HepG2 (cell line): ENCODE data around the gene FITM1. TPM values are rescaled to one million over a fixed set of nuclear protein-coding genes. Genes with fewer than 3 reads are reported as not detected.

Experiments used
- ATF7 ChIP-seq, 2 experiments: fragments of 450-650 bp in 1 of 2; sonication (generic) in 1 of 2; formaldehyde crosslinking in 1 of 2; IDR thresholded peaks; 2 replicates each; pipeline versions ENCODE4 v1.4.0 to v1.6.1; 2016 to 2020; ENCODE audit warnings: antibody characterized with exemption in 1 of 2, mild to moderate bottlenecking in 1 of 2, missing genetic modification reagents in 1 of 2
- LRRFIP1 ChIP-seq: sonication (generic); formaldehyde crosslinking; conservative IDR thresholded peaks from 2 replicates; pipeline ENCODE4 v1.4.0; 2020; ENCODE audit warnings: missing genetic modification reagents
- MAFK ChIP-seq, 2 experiments: IDR thresholded peaks in 1 of 2; conservative IDR thresholded peaks in 1 of 2; 2 replicates each; pipeline ENCODE4 v1.6.1; 2011; ENCODE audit warnings: improper control_type of control experiment in 2 of 2, low read length in 2 of 2
- NCOA1 ChIP-seq: sonication (generic); formaldehyde crosslinking; IDR thresholded peaks from 2 replicates; pipeline ENCODE4 v1.9.0; 2021; ENCODE audit warnings: missing genetic modification reagents
- PAWR ChIP-seq: sonication (generic); formaldehyde crosslinking; IDR thresholded peaks from 2 replicates; pipeline ENCODE4 v1.4.0; 2020; ENCODE audit warnings: missing genetic modification reagents, mild to moderate bottlenecking, borderline replicate concordance
- PCBP2 ChIP-seq: fragments of 200-400 bp; formaldehyde crosslinking; optimal IDR thresholded peaks from 2 replicates; pipeline ENCODE3; 2018; ENCODE audit warnings: low read length, low read depth; ENCODE audit not compliant: poor library complexity, severe bottlenecking
- PITX1 ChIP-seq: sonication (generic); formaldehyde crosslinking; IDR thresholded peaks from 2 replicates; pipeline ENCODE4 v1.5.1; 2020; ENCODE audit warnings: mild to moderate bottlenecking, missing genetic modification reagents
- POGK ChIP-seq: sonication (generic); formaldehyde crosslinking; conservative IDR thresholded peaks from 2 replicates; pipeline ENCODE4 v1.8.0; 2022; ENCODE audit warnings: mild to moderate bottlenecking, moderate library complexity, missing genetic modification reagents
- SALL1 ChIP-seq: sonication (generic); formaldehyde crosslinking; IDR thresholded peaks from 2 replicates; pipeline ENCODE4 v1.8.0; 2022; ENCODE audit warnings: mild to moderate bottlenecking, missing genetic modification reagents
- SIN3A ChIP-seq: IDR thresholded peaks from 2 replicates; pipeline ENCODE4 v1.6.1; 2011; ENCODE audit warnings: low read depth, mild to moderate bottlenecking, control low read depth, low read length, borderline replicate concordance
- ZBED4 ChIP-seq: sonication (generic); formaldehyde crosslinking; IDR thresholded peaks from 2 replicates; pipeline ENCODE4 v1.4.0; 2020; ENCODE audit warnings: missing genetic modification reagents, borderline replicate concordance
- ZNF34 ChIP-seq: sonication (generic); formaldehyde crosslinking; IDR thresholded peaks from 2 replicates; pipeline ENCODE4 v1.4.0; 2020; ENCODE audit warnings: mild to moderate bottlenecking, missing genetic modification reagents, borderline replicate concordance
- ZNF615 ChIP-seq: sonication (generic); formaldehyde crosslinking; IDR thresholded peaks from 2 replicates; pipeline ENCODE4 v1.5.0; 2020; ENCODE audit warnings: mild to moderate bottlenecking, missing genetic modification reagents, borderline replicate concordance
- ZNF691 ChIP-seq: sonication (generic); formaldehyde crosslinking; IDR thresholded peaks from 2 replicates; pipeline ENCODE4 v1.4.0; 2020; ENCODE audit warnings: missing genetic modification reagents, low read depth, mild to moderate bottlenecking, borderline replicate concordance
- ZNF737 ChIP-seq: sonication (generic); formaldehyde crosslinking; IDR thresholded peaks from 2 replicates; pipeline ENCODE4 v1.5.0; 2020; ENCODE audit warnings: missing genetic modification reagents, mild to moderate bottlenecking, borderline replicate concordance
- polyA plus RNA-seq, 8 experiments: library from polyadenylated mRNA; depleted of rRNA in 3 of 8; stranded (reverse) in 7 of 8; unstranded in 1 of 8; fragments of >200 nt; fragmentation: Illumina TruSeq in 4 of 8; extraction: Trizol in 4 of 8; gene quantifications; 2 replicates each; pipeline versions ENCODE4 v1.2.1 to v1.2.3, GENCODE V29; 2011 to 2016; ENCODE audit warnings: low read depth in 4 of 8, missing spikeins in 1 of 8, mixed read lengths in 1 of 8; ENCODE audit not compliant: insufficient read depth in 1 of 8
- total RNA-seq, 5 experiments: library from RNA; depleted of rRNA; stranded (reverse); fragments of >200 nt; fragmentation: Illumina TruSeq; extraction: Trizol; gene quantifications; 2 replicates each; pipeline ENCODE4 v1.2.3, GENCODE V29; 2016; ENCODE audit warnings: low read depth in 1 of 5

Gene FITM1
- total and polyA plus RNA-seq, 2 of the 13 experiments (the other 11 are each of a cell fraction or from before 2014, with no cell fraction given) = 2.7 to 5.8 TPM

- peak; percentile 72; the same call in 1 of the 2 replicates for TF ChIP-seq POGK (CRISPR knock-in tag)
- TF ChIP-seq SIN3A = no peak
- TF ChIP-seq ZNF691 (CRISPR knock-in tag) = peak; percentile 72; the same call in 1 of the 2 replicates
- TF ChIP-seq ATF7 (IDR thresholded peaks at IDR 0.05) = no peak
- 0 out of 2 replicates have a peak, but pooled peaks have one; percentile 22 for TF ChIP-seq ATF7 (CRISPR knock-in tag; IDR thresholded peaks at IDR 0.05)
- TF ChIP-seq NCOA1 (CRISPR knock-in tag) = no peak
- no peak for TF ChIP-seq PCBP2
- 0 out of 2 replicates have a peak, but pooled peaks have one; percentile 33 for TF ChIP-seq PITX1
- TF ChIP-seq PAWR (CRISPR knock-in tag) = 0 out of 2 replicates have a peak, but pooled peaks have one; percentile 89
- TF ChIP-seq ZNF34 = 0 out of 2 replicates have a peak, but pooled peaks have one; percentile 50
- TF ChIP-seq ZNF737 (CRISPR knock-in tag) = no peak
- no peak for TF ChIP-seq ZBED4 (CRISPR knock-in tag)
- TF ChIP-seq ZNF615 (CRISPR knock-in tag) = no peak
- 0 out of 4 replicates have a peak, but pooled peaks of 1 of the 2 experiments have one; percentile 3 for TF ChIP-seq MAFK (conservative IDR thresholded peaks at IDR 0.05 in 1 of 2, IDR thresholded peaks at IDR 0.05 in 1 of 2; ENCODE audit: low read length in 2 of 2)
- TF ChIP-seq SALL1 (CRISPR knock-in tag) = no peak
- 0 out of 2 replicates have a peak, but pooled peaks have one; percentile 22 for TF ChIP-seq LRRFIP1
These were observed 37.8 kb upstream of the FITM1 start (continued) for GRCh38 chr14:24092505-24093206.
